Neural cell (in vitro differentiated cells): ENCODE data around the gene PRORP. TPM values are rescaled to one million over a fixed set of nuclear protein-coding genes. Genes with fewer than 3 reads are reported as not detected.

ENCODE experiments used
- H2AFZ ChIP-seq: fragments of 200-600, 300-800 bp; sonication (generic), shearing (Covaris generic); 2 replicates; pipeline ENCODE4 v1.6.0; 2014; ENCODE audit warnings: low read depth, mild to moderate bottlenecking, antibody characterized with exemption, low read length, moderate library complexity
- H3F3A ChIP-seq: fragments of 200-600 bp; shearing (Covaris generic); 2 replicates; pipeline ENCODE4 v1.6.1; 2016; ENCODE audit warnings: mild to moderate bottlenecking, moderate library complexity, mixed read lengths, antibody characterized with exemption, low read length; ENCODE audit not compliant: insufficient read depth, poor library complexity, severe bottlenecking
- H3K27ac ChIP-seq: fragments of 200-600, 300-800 bp; sonication (generic), shearing (Covaris generic); 2 replicates; pipeline ENCODE4 v1.5.1; 2014; ENCODE audit warnings: mild to moderate bottlenecking, low read length, moderate library complexity
- H3K27me3 ChIP-seq: fragments of 300-800, 200-600 bp; sonication (generic), shearing (Covaris generic); 2 replicates; pipeline ENCODE4 v1.6.0; 2014; ENCODE audit warnings: mild to moderate bottlenecking, low read depth, low read length, moderate library complexity; ENCODE audit not compliant: insufficient read depth
- H3K36me3 ChIP-seq: fragments of 300-800, 200-600 bp; sonication (generic), shearing (Covaris generic); 2 replicates; pipeline ENCODE4 v1.5.1; 2014; ENCODE audit warnings: mild to moderate bottlenecking, antibody characterized with exemption, low read length, moderate library complexity; ENCODE audit not compliant: insufficient read depth
- H3K4me2 ChIP-seq: fragments of 300-800, 200-600 bp; sonication (generic), shearing (Covaris generic); 2 replicates; pipeline ENCODE4 v1.6.0; 2014; ENCODE audit warnings: mild to moderate bottlenecking, low read length
- H3K4me3 ChIP-seq: fragments of 300-800, 200-600 bp; sonication (generic), shearing (Covaris generic); 2 replicates; pipeline ENCODE4 v1.5.1; 2014; ENCODE audit warnings: mild to moderate bottlenecking, low read length, moderate library complexity
- H3K79me2 ChIP-seq: fragments of 200-600 bp; shearing (Covaris generic); replicated peaks from 2 replicates; pipeline ENCODE4 v1.6.0; 2014; ENCODE audit warnings: mild to moderate bottlenecking, low read length, moderate library complexity; ENCODE audit not compliant: insufficient read depth
- H3K9ac ChIP-seq: fragments of 300-800, 200-600 bp; sonication (generic), shearing (Covaris generic); 2 replicates; pipeline ENCODE4 v1.6.1; 2016; ENCODE audit warnings: mild to moderate bottlenecking, low read length, mixed read lengths
- H3K9me2 ChIP-seq: fragments of 200-600 bp; shearing (Covaris generic); 2 replicates; pipeline ENCODE4 v1.6.1; 2016; ENCODE audit warnings: mild to moderate bottlenecking, low read length, mixed read lengths; ENCODE audit not compliant: insufficient read depth
- H3K9me3 ChIP-seq: fragments of 200-600, 300-800 bp; sonication (generic), shearing (Covaris generic); 2 replicates; pipeline ENCODE4 v1.6.1; 2016; ENCODE audit warnings: mild to moderate bottlenecking, mixed run types, low read length, moderate library complexity, mixed read lengths
- H4K20me1 ChIP-seq: fragments of 200-600 bp; shearing (Covaris generic); 2 replicates; pipeline ENCODE4 v1.6.1; 2016; ENCODE audit warnings: mild to moderate bottlenecking, mixed run types; ENCODE audit not compliant: insufficient read depth
- CTCF ChIP-seq: fragments of 450-650 bp; IDR thresholded peaks from 2 replicates; pipeline ENCODE4 v1.5.1; 2014; ENCODE audit warnings: antibody characterized with exemption, mild to moderate bottlenecking, moderate library complexity; ENCODE audit not compliant: poor library complexity, severe bottlenecking
- EP300 ChIP-seq: fragments of 450-650 bp; conservative IDR thresholded peaks from 2 replicates; pipeline ENCODE4 v1.6.1; 2014; ENCODE audit warnings: antibody characterized with exemption, mild to moderate bottlenecking, moderate library complexity; ENCODE audit not compliant: poor library complexity, severe bottlenecking
- EZH2 ChIP-seq: fragments of 200-600, 300-800 bp; shearing (Covaris generic), sonication (generic); IDR thresholded peaks from 2 replicates; pipeline ENCODE4 v1.6.1; 2014; ENCODE audit warnings: antibody characterized with exemption, low read length, borderline replicate concordance, mild to moderate bottlenecking; ENCODE audit not compliant: insufficient read depth, poor library complexity, severe bottlenecking
- MXI1 ChIP-seq: fragments of 450-650 bp; conservative IDR thresholded peaks from 2 replicates; pipeline ENCODE4 v1.6.1; 2014; ENCODE audit warnings: antibody characterized with exemption, mild to moderate bottlenecking; ENCODE audit not compliant: poor library complexity, severe bottlenecking
- POLR2AphosphoS5 ChIP-seq: IDR thresholded peaks from 2 replicates; pipeline ENCODE4 v1.6.1; 2012
- RAD21 ChIP-seq: fragments of 450-650 bp; conservative IDR thresholded peaks from 2 replicates; pipeline ENCODE4 v1.6.1; 2014; ENCODE audit warnings: antibody characterized with exemption, mild to moderate bottlenecking, moderate library complexity
- REST ChIP-seq: IDR thresholded peaks from 2 replicates; pipeline ENCODE4 v1.6.1; 2012; ENCODE audit warnings: borderline replicate concordance
- SMC3 ChIP-seq: fragments of 450-650 bp; conservative IDR thresholded peaks from 2 replicates; pipeline ENCODE4 v1.6.1; 2014; ENCODE audit warnings: antibody characterized with exemption, mild to moderate bottlenecking, moderate library complexity; ENCODE audit not compliant: poor library complexity
- TAF1 ChIP-seq: IDR thresholded peaks from 2 replicates; pipeline ENCODE4 v1.6.1; 2012; ENCODE audit warnings: low read depth
- polyA plus RNA-seq: library from polyadenylated mRNA; depleted of rRNA; stranded (reverse); fragments of >200 nt; gene quantifications from 2 replicates; pipeline ENCODE4 v1.2.3, GENCODE V29; 2014

The PRORP gene
- polyA plus RNA-seq, 1 donor from 2014 or later = 35.4 TPM

- H3F3A ChIP-seq = no peaks in the 10 kb centered on the region
- no peak overlapping the region for H3K9ac ChIP-seq
- TF ChIP-seq EZH2 (no peak), RAD21 (no peak), MXI1 (no peak), TAF1 (no peak), CTCF (no peak), POLR2AphosphoS5 (no peak), SMC3 (no peak), EP300 (no peak), REST (no peak)
- H3K9me3 ChIP-seq = no peaks in the 10 kb centered on the region
- H3K4me3 ChIP-seq = no peak overlapping the region
- no peaks in the 10 kb centered on the region for H3K9me2 ChIP-seq
- H2AFZ ChIP-seq = no peak overlapping the region
- H3K27ac ChIP-seq = no peak overlapping the region
- no peak overlapping the region for H3K4me2 ChIP-seq
- no peaks in the 10 kb centered on the region for H4K20me1 ChIP-seq
- no peaks in the 10 kb centered on the region for H3K36me3 ChIP-seq
- no peaks in the 10 kb centered on the region for H3K27me3 ChIP-seq
- H3K79me2 ChIP-seq = no peaks in the 10 kb centered on the region
These were observed 36.1 kb downstream of the PRORP start for GRCh38 chr14:35158491-35158890.

- TF ChIP-seq TAF1 = no peak
- TF ChIP-seq REST = no peak
- no peak for TF ChIP-seq POLR2AphosphoS5
- Histone ChIP-seq H3K27me3 (no peaks in the 10 kb centered on the region), H2AFZ (no peak overlapping the region), H3K36me3 (no peaks in the 10 kb centered on the region), H3K9ac (no peak overlapping the region), H3K4me3 (no peak overlapping the region), H3K4me2 (no peak overlapping the region), H3K9me2 (no peaks in the 10 kb centered on the region), H3F3A (no peaks in the 10 kb centered on the region), H4K20me1 (no peaks in the 10 kb centered on the region), H3K9me3 (no peaks in the 10 kb centered on the region), H3K79me2 (no peaks in the 10 kb centered on the region), H3K27ac (no peak overlapping the region)
These were observed 36.8 kb downstream of the PRORP start for GRCh38 chr14:35158951-35159653.
